ENCODE measurements around the gene ASXL1. TPM values are rescaled to one million over a fixed set of nuclear protein-coding genes. Genes with fewer than 3 reads are reported as not detected.

ASXL1 gene
- total RNA-seq, 2 experiments from 2014 or later: 129 to 137 TPM

- H3K4me1 Mint-ChIP-seq (ENCODE audit: low read depth): peaks cover 81% of the 10 kb centered on the region
- DNase-seq: no peak
- no peaks in the 10 kb centered on the region for H3K9me3 Mint-ChIP-seq
- H3K36me3 Mint-ChIP-seq (ENCODE audit: low read depth): peaks cover 49% of the 10 kb centered on the region
- H3K4me3 Mint-ChIP-seq: no peak overlapping the region
- peak overlapping the region; percentile 40 for H3K27ac Mint-ChIP-seq
- TF ChIP-seq CTCF (IDR thresholded peaks at IDR 0.05): no peak
- ChIA-PET POLR2A (interaction anchor here (0.6 to 2.0 kb wide), 6 partner anchors 13 to 117 kb away, joined by 3 to 5 read pairs (median 4); no protein-coding TSS in a partner anchor), CTCF (interaction anchor here (1.1 to 1.5 kb wide), 3 partner anchors 21 to 288 kb away, joined by 3 to 4 read pairs (median 3); no protein-coding TSS in a partner anchor)
- ATAC-seq: no peak
- no peaks in the 10 kb centered on the region for H3K27me3 Mint-ChIP-seq
- intact Hi-C loops (cut with micrococcal nuclease): loop anchor here (5.0 kb wide), 1 partner anchor 43 kb away; no protein-coding TSS in a partner anchor
These were observed 6.5 kb downstream of the ASXL1 start for GRCh38 chr20:32364554-32365208.

- ChIA-PET CTCF (interaction anchor here (1.1 to 1.4 kb wide), 2 partner anchors 20 to 24 kb away, joined by 3 read pairs; no protein-coding TSS in a partner anchor), POLR2A (interaction anchor here (0.7 to 2.0 kb wide), 4 partner anchors 10 to 62 kb away, joined by 3 to 5 read pairs (median 4); no protein-coding TSS in a partner anchor)
- no peak for ATAC-seq
- Mint-ChIP-seq H3K4me1 (ENCODE audit: low read depth) (peaks cover 73% of the 10 kb centered on the region), H3K27me3 (no peaks in the 10 kb centered on the region), H3K27ac (peak overlapping the region; percentile 40), H3K9me3 (no peaks in the 10 kb centered on the region), H3K4me3 (no peak overlapping the region), H3K36me3 (ENCODE audit: low read depth) (peaks cover 48% of the 10 kb centered on the region)
- no peak for TF ChIP-seq CTCF (IDR thresholded peaks at IDR 0.05)
- DNase-seq: no peak
- intact Hi-C loops (cut with micrococcal nuclease): no loop called here
These were observed 7.4 kb downstream of the ASXL1 start for GRCh38 chr20:32365564-32365963.

GRCh38 chr20:32366380-32366779 is 8.2 kb downstream of the ASXL1 start:
- peak; percentile 60 for ATAC-seq
- ChIA-PET CTCF (no interaction called here), POLR2A (interaction anchor here (1.0 kb wide), 1 partner anchor 9 kb away, joined by 6 read pairs; the partner anchor contains the start of gene ASXL1)
- H3K4me3 Mint-ChIP-seq: no peak overlapping the region
- peak overlapping the region; percentile 53 for H3K27ac Mint-ChIP-seq
- no peak for TF ChIP-seq CTCF (IDR thresholded peaks at IDR 0.05)
- DNase-seq: no peak
- H3K9me3 Mint-ChIP-seq: no peaks in the 10 kb centered on the region
- H3K4me1 Mint-ChIP-seq (ENCODE audit: low read depth): peaks cover 70% of the 10 kb centered on the region
- peaks cover 48% of the 10 kb centered on the region for H3K36me3 Mint-ChIP-seq (ENCODE audit: low read depth)
- intact Hi-C loops (cut with micrococcal nuclease): no loop called here
- H3K27me3 Mint-ChIP-seq: no peaks in the 10 kb centered on the region

- H3K4me1 Mint-ChIP-seq (ENCODE audit: low read depth): peaks cover 51% of the 10 kb centered on the region
- ChIA-PET POLR2A (interaction anchor here (0.6 to 1.3 kb wide), 2 partner anchors 52 to 369 kb away, joined by 3 to 5 read pairs; no protein-coding TSS in a partner anchor), CTCF (no interaction called here)
- H3K4me3 Mint-ChIP-seq: no peak overlapping the region
- DNase-seq: no peak
- H3K27ac Mint-ChIP-seq: peak overlapping the region; percentile 53
- no peaks in the 10 kb centered on the region for H3K27me3 Mint-ChIP-seq
- no peaks in the 10 kb centered on the region for H3K9me3 Mint-ChIP-seq
- no peak for TF ChIP-seq CTCF (IDR thresholded peaks at IDR 0.05)
- intact Hi-C loops (cut with micrococcal nuclease): no loop called here
- H3K36me3 Mint-ChIP-seq (ENCODE audit: low read depth): peaks cover 39% of the 10 kb centered on the region
- ATAC-seq: no peak
These were observed 10.2 kb downstream of the ASXL1 start for GRCh38 chr20:32368323-32368722.

GRCh38 chr20:32368925-32369324 is 10.8 kb downstream of the ASXL1 start:
- no peaks in the 10 kb centered on the region for H3K27me3 Mint-ChIP-seq
- no peak for TF ChIP-seq CTCF (IDR thresholded peaks at IDR 0.05)
- CTCF ChIA-PET: no interaction called here
- DNase-seq (no peak), ATAC-seq (peak; percentile 35)
- intact Hi-C loops (cut with micrococcal nuclease): no loop called here
- peak overlapping the region; percentile 70 for H3K27ac Mint-ChIP-seq
- H3K9me3 Mint-ChIP-seq: no peaks in the 10 kb centered on the region
- POLR2A ChIA-PET: interaction anchor here (0.8 kb wide), 1 partner anchor 9 kb away, joined by 3 read pairs; no protein-coding TSS in a partner anchor
- peaks cover 39% of the 10 kb centered on the region for H3K36me3 Mint-ChIP-seq (ENCODE audit: low read depth)
- H3K4me3 Mint-ChIP-seq: no peak overlapping the region
- H3K4me1 Mint-ChIP-seq (ENCODE audit: low read depth): peaks cover 45% of the 10 kb centered on the region
